Cardiac fibroblast (primary cell): Measurements from ENCODE around the gene FANCC.

ENCODE experiments used
- DNase-seq, 2 donors: peaks; one replicate each; pipeline versions ENCODE4 v3.0.0 to v3.0.0-alpha.2; 2010; ENCODE audit warnings: low read depth in 2 of 2
- H3K4me3 ChIP-seq, 2 donors: replicated peaks in 1 of 2; 1 replicate in 1 of 2; 2 replicates in 1 of 2; pipeline ENCODE4 v1.5.1; 2011; ENCODE audit warnings: low read depth in 2 of 2, low read length in 2 of 2, mild to moderate bottlenecking in 2 of 2, moderate library complexity in 1 of 2
- TF ChIP-seq, protein P1 (sequence below): IDR thresholded peaks from one replicate; pipeline ENCODE4 v1.5.1; 2011; ENCODE audit warnings: low read depth, mild to moderate bottlenecking, low read length, inconsistent platforms

FANCC gene

DNA sequence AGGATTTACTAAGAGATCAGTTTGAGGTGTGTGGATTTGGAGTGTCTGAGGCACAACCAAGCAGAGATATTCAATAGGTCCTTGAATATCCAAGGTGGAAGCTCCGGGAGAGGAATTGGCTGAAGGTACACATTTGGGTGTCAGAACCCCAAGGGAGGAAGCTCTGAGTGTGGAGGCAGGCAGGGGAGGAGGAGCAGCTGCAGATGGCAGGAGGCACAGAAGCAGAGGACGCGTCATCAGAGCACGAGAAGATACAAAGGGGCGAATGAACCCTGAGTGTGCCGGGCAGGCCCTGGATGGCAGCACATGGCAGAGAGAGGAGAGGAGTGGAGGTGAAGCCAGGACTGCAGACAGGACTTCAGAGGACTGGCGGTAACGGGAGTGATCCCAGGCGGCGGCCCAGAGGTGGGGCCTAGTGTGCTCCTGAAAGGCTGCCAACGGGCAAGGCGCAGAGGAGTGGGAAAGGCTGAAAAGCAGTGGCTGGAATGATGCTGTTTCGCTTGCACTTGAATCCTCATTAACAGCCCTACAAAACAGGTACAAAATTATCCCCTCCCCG lies 179.8 kb downstream of the FANCC start:
- no peak overlapping the region for H3K4me3 ChIP-seq
- no peak for DNase-seq
- TF ChIP-seq, protein P1, sequence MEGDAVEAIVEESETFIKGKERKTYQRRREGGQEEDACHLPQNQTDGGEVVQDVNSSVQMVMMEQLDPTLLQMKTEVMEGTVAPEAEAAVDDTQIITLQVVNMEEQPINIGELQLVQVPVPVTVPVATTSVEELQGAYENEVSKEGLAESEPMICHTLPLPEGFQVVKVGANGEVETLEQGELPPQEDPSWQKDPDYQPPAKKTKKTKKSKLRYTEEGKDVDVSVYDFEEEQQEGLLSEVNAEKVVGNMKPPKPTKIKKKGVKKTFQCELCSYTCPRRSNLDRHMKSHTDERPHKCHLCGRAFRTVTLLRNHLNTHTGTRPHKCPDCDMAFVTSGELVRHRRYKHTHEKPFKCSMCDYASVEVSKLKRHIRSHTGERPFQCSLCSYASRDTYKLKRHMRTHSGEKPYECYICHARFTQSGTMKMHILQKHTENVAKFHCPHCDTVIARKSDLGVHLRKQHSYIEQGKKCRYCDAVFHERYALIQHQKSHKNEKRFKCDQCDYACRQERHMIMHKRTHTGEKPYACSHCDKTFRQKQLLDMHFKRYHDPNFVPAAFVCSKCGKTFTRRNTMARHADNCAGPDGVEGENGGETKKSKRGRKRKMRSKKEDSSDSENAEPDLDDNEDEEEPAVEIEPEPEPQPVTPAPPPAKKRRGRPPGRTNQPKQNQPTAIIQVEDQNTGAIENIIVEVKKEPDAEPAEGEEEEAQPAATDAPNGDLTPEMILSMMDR: no peak

DNA sequence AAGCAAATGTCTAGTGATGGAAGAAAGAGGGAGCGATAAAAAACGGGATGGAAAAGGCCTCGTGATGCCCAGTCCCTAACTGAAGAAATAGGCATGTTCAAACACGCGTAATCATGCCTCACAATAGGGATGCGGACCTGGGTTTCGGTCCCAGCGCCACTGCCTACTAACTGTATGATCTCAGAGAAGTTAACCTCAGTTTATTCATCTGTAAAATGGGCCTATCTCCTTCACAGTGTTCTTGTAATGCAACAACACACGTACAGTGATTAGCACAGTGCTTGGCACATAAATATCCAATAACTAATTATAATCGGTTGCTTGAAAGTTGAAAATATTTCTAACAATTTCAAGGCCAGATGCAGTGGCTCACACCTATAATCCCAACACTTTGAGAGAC lies 181.8 kb downstream of the FANCC start:
- TF ChIP-seq, protein P1: no peak
- DNase-seq: no peak
- H3K4me3 ChIP-seq: no peak overlapping the region

DNA sequence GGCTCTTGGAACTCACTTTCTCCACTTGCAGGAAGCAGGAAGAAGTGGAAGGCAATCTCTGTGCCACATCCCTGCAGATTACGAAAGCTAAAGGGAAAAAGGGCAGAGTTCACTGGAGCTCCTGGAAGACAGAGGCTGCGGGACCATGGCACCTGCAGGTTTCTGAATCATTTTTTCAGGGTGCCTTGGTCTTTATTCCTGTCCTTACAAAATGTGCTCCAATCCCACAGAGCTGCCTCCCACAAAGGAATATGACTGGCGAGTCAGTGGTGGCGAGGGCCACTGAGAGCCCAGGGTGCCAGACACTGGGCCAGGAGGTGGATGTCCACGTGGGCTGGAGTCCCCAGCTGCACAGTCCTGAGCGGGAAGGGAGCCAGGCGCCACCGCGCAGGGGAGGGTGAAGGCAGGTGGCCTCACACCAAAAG lies 183.0 kb downstream of the FANCC start:
- no peak overlapping the region for H3K4me3 ChIP-seq
- TF ChIP-seq, protein P1: no peak

DNA sequence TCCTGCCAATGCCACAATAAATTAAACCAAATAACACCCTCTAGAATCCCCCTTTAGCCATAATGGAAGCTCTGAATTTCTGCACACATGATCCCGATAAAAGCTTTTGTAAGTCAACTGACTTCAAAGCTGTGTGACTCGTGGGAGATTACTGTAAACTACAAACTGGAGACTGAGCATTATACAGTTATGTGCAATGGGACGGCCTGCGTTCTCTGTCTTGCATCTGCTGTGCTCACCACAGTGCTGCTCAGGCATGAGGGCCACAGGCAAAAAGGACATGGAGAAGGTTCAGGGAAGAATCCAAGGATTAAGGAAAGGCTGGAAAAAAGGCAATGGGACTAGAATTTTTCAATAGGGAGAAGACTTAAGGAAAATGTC lies 184.2 kb downstream of the FANCC start:
- no peak for DNase-seq
- TF ChIP-seq, protein P1: no peak

More for the DNA sequence above, 183.0 kb downstream of the FANCC start:
- DNase-seq: no peak

DNA sequence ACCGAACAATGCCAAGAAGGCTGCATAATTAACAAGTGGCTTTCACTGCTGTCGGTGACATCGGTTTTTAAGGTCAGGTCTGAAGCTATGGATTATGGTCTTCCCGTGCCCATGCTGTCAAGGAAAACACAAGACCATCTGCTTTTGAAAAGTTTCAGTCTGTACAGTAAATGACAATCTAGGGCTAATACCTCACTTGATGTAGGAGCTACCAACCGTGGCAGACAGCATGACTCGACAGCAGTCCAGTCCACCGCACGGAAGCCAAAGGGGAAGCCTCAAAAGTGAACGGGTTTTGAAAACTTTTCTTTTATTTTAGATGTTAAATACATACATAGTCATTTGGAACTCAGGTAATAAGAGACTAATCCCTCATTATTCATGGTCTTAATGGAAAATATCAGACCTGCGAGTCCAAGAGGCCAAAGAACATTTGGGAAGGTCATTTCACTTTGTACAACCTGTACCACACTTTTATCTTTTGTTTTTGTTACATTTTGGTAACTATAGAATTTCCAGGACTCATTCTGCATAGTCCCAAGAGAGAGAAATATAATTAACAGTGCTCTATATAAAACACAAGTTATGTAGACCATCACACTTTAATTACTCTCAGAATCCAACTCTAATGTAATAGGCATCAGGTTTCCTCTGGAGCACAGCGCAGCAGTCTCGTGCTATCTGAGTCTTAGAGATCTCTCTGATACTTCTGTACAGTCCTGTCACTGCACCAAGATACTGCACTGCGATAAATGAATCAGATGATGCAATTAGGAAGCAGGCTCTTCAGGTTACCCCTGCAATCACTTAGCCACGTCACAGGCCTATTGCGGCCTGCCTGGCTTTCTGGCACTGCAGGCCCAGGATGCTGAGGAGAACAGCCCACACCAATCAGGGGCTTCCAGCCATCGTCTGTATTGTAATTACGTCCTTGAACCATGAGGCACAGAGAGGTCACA lies 184.9 kb downstream of the FANCC start:
- no peak overlapping the region for H3K4me3 ChIP-seq
- DNase-seq: no peak
- TF ChIP-seq, protein P1: no peak

More for the DNA sequence above, 184.2 kb downstream of the FANCC start:
- H3K4me3 ChIP-seq: no peak overlapping the region

DNA sequence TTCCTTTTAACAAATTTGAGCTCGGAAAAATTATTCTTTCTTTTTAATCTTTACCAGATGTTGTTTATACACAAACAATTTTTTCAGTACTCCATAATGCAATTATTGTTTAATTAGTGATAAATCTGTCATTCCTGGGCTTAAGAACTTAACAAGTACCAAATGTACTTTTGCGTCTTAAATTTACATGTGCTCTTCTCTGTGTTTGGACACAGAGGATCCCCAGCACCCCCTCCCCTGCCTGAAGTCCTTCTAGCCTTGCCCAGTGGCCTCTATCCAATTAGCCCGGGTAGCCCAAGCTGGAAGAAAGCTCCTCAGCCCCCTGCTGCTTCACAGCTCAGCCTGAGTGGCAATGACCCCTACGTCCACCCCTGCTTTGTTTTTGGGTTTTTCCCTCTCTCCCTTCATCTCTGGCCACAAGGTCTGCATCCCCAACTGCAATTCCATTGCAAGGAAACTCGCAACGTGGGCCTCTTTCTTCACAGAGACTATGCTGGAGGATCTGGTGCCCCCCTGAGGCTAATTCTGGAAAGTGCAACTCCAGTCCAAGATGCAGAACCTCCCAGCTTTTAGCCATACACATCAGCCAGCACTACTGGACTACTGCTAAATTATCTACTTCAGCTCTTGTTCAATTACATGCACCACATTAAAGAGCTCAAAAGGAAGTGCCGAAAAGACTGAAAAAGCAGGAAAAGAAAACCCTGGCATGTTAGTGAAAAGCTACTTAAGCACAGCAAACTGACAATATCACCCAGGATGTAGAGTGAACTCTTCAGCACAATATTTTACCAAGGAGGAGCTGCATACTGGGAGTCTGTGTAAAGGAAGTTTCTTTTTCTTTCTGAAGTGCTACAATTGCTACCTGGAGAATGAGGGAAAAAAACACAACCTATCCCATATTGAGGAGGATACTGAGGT lies 186.2 kb downstream of the FANCC start:
- TF ChIP-seq, protein P1: peak; percentile 84
- no peak overlapping the region for H3K4me3 ChIP-seq
- DNase-seq: peak; percentile 75 to 79
